IPS-18c (cell line): ENCODE results near the gene ELMO1.

Experiments
- H3K4me3 ChIP-seq: 2 replicates; pipeline ENCODE4 v1.7.0; 2013; ENCODE audit warnings: low read depth, mild to moderate bottlenecking, low read length, moderate library complexity; ENCODE audit not compliant: insufficient read depth
- H3K9me3 ChIP-seq: one replicate; pipeline ENCODE4 v1.6.1; 2013; ENCODE audit warnings: mild to moderate bottlenecking, low read length, moderate library complexity; ENCODE audit not compliant: control insufficient read depth, insufficient read depth

Gene ELMO1

DNA sequence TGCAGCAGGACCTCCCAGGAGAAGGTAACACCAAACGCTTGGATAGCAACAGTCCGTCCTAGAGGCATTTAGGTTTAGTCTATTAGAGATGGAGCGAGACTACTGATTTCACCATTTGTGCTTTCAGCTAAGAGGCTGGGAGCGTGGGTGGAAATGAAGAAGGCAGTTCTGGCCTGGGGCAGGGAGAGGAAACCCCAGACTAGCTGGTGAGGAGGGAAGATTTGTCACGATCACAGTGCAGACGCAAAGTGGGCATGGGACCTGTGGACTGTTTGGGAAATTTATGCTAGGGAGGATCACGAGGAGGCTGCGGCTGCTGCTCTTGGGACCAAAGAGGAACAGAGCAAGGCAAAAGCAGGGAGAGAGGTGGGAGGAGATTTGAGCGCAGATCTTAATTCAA is 594.0 kb downstream of the ELMO1 start:
- no peaks in the 10 kb centered on the region for H3K9me3 ChIP-seq

GRCh38 chr7:36852931-36853330 is 595.7 kb downstream of the ELMO1 start:
- H3K4me3 ChIP-seq = no peak overlapping the region
- H3K9me3 ChIP-seq = no peaks in the 10 kb centered on the region

More for the DNA sequence above, 594.0 kb downstream of the ELMO1 start:
- H3K4me3 ChIP-seq = no peak overlapping the region

DNA sequence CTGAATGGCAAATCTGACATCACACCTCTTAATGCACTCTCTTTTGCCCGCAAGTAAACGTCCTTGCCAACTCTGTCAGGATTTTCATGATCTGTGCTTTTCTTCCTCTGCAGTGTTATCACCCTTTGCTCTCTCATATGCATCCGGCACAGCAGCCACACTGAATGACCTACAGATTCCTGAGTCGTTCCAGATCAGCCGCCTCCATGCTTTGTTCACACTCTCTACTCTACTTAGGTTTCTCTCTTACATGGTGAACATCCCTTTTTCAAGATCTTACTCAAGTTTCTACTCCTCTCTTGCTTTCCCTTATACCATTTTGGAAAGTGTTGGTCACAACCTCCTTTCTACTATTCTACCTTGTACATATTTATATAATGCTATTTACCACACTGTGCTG is 596.6 kb downstream of the ELMO1 start:
- Histone ChIP-seq H3K9me3 (no peaks in the 10 kb centered on the region), H3K4me3 (no peak overlapping the region)

DNA sequence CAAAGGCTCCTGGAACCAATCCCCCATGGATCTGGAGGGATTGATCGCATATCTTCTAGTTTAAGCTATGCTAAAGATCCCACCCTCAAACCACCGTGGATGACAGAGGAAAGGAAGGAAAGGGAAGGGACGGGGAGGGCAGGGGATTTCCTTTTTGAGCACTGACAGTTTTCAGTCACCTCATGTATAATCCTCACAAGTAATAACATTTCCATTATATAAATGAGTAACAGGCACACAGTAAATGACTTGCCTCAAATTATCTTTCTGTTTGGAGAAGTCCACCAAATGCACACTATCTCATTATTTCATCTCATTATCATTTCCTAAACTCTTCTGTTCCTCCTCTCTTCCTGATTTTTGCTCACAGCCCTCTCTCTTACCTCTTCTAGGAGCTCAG is 597.3 kb downstream of the ELMO1 start:
- H3K9me3 ChIP-seq = no peaks in the 10 kb centered on the region
- no peak overlapping the region for H3K4me3 ChIP-seq

DNA sequence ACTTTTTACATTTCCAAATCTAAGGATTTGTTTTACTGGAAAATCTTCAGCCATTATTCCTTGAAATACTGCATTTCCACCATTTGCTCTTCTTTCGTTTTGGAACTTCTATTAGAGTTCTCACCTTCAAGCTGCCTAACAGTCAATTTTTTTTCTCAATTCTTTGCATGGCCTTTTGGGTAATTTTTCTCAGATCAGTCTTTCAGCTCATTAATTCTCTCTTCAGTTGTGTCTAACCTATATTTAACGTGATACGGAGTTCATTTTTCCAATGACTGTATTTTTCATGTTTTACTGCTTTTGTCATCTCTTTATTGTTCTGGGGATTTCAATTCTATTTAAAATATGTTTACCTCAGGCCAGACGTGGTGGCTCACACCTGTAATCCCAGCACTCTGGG is 600.7 kb downstream of the ELMO1 start:
- no peak overlapping the region for H3K4me3 ChIP-seq

DNA sequence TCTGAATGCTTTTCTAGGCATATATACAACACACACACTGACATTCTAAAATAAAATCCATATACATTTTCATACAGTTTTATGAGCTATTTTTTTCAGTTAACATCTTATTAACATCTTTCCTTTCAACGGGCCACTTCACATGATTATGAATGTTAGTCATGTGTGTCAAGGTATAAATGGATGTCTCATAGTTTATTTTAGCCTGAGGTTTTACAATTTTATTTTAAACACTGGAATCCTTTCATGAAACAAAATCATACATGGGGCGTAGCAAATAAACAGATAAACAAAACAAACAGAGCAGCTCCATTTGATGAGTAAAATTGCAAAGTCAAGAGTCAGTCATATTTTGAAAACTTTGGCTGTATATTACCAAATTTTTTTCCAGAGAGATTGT is 604.3 kb downstream of the ELMO1 start:
- Histone ChIP-seq H3K9me3 (no peaks in the 10 kb centered on the region), H3K4me3 (no peak overlapping the region)

More for the DNA sequence above, 600.7 kb downstream of the ELMO1 start:
- H3K9me3 ChIP-seq = no peaks in the 10 kb centered on the region

GRCh38 chr7:36840904-36841303 is 607.8 kb downstream of the ELMO1 start:
- Histone ChIP-seq H3K9me3 (no peaks in the 10 kb centered on the region), H3K4me3 (no peak overlapping the region)

DNA sequence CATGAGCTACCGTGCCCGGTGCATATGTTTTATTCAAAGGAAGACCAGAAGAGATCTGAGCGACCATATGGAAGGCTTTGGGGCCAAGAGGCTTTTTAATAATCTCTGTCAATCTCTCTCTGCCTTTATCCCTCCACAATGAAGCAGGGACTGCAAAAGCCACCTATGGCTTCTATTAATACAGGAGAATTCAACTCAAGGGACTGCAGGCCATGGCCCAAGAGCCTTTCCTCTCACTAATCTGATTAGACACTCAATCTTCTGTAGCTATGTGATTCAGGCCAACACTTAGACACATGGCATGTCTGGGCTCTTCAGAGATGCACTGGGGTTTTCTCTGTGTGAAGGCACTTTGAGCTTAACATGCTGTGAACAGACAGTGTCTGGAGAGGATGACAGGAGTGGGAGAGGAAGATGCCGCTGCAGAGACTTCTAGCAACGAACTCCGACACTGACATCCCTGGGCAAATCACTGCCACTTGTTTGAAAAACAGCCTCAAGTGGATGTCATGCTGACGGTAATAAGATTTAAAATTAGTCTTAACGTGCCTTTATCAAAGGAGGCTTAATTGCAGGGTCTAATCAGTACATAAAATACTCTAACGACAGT is 609.9 kb downstream of the ELMO1 start:
- H3K9me3 ChIP-seq = no peaks in the 10 kb centered on the region
- no peak overlapping the region for H3K4me3 ChIP-seq

- H3K4me3 ChIP-seq = no peak overlapping the region
Observed at GRCh38 chr7:36831049-36831448, 617.6 kb downstream of the ELMO1 start.

GRCh38 chr7:36827726-36828703 is 620.6 kb downstream of the ELMO1 start:
- Histone ChIP-seq H3K9me3 (no peaks in the 10 kb centered on the region), H3K4me3 (no peak overlapping the region)

More at GRCh38 chr7:36831049-36831448, 617.6 kb downstream of the ELMO1 start:
- no peaks in the 10 kb centered on the region for H3K9me3 ChIP-seq

DNA sequence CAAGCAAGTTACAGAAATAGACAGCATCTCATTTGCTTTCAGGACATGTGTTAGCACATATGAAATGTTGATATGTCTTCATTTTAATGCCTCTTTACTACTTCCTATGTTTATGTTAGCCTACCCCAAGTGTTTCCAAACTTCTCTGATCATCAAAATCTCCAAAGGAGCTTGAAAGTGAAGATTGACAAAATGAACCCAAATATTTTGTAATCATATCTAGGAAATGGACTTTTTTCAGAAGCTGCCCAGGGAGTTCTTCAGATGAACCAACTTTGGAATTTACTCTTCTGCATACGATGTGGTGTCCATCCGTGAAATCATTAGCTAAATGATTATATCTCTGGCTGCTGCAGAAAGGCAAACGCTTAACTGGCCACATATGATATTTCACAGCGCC is 623.2 kb downstream of the ELMO1 start:
- H3K9me3 ChIP-seq = no peaks in the 10 kb centered on the region
- H3K4me3 ChIP-seq = no peak overlapping the region

DNA sequence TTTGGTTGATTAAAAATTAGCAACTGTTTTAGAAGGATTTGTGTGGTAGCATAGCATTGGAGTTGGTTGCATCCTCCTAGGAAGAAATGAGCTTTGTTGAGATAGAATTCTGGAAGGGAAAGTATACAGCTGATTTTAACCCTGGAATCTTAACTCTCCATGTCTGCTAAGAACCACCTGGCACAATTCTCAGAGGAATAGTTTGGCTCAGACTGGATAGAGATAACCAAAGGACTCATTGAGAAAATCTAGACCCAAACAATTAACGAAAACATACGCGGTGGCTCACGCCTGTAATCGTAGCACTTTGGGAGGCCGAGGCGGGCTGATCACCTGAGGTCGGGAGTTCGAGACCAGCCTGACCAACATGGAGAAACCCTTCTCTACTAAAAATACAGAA is 625.3 kb downstream of the ELMO1 start:
- no peaks in the 10 kb centered on the region for H3K9me3 ChIP-seq
- no peak overlapping the region for H3K4me3 ChIP-seq

- no peaks in the 10 kb centered on the region for H3K9me3 ChIP-seq
- no peak overlapping the region for H3K4me3 ChIP-seq
Observed at GRCh38 chr7:36821617-36822016, 627.0 kb downstream of the ELMO1 start.

DNA sequence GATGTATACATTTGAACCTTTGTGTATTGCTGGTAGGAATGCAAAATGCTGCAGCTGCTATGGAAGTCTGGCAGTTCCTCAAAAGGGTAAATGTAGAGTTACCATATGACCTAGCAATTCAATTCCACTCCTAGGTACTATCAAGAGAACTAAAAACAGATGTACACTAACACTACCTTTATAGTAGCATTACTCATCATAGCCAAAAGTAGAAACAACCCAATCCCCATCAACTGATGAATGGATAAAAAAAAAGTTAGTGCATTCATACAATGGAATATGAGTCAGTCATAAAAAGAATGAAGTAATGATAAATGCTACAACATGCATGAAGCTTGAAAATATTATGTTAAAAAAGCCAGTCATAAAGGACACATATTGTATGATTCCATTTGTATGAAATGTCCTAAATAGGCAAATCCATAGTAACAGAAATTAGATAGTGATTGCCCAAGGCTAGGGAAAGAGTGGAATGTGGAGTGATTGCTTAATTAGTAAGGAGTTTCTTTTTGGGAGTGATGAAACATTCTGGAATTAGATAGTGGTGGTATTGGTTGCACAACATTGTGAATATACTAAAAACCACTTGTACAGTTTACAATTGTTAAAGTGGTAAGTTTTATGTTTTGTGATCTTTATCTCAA is 628.0 kb downstream of the ELMO1 start:
- H3K4me3 ChIP-seq = no peak overlapping the region

DNA sequence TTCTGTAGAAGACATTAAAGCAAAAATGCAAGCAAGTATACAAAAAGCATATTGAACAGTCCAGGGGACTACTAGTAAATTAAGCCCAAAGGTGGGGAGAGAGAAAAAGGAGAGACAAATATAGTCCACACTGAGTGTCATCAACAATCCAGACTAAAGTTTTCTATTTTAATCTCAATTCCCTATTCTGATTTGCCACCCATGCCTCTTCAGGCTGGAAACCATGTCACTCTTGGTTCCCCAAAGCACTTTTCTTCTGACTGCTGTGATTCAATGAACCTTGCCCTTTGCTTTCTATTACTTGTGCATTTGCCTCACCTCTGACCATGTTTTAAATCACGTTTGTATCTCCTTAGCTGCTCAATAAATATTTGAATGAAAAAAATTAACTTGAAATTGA is 629.0 kb downstream of the ELMO1 start:
- H3K4me3 ChIP-seq = no peak overlapping the region
- no peaks in the 10 kb centered on the region for H3K9me3 ChIP-seq

More for the DNA sequence above, 628.0 kb downstream of the ELMO1 start:
- H3K9me3 ChIP-seq = no peaks in the 10 kb centered on the region

GRCh38 chr7:36814311-36814710 is 634.4 kb downstream of the ELMO1 start:
- Histone ChIP-seq H3K9me3 (no peaks in the 10 kb centered on the region), H3K4me3 (no peak overlapping the region)

DNA sequence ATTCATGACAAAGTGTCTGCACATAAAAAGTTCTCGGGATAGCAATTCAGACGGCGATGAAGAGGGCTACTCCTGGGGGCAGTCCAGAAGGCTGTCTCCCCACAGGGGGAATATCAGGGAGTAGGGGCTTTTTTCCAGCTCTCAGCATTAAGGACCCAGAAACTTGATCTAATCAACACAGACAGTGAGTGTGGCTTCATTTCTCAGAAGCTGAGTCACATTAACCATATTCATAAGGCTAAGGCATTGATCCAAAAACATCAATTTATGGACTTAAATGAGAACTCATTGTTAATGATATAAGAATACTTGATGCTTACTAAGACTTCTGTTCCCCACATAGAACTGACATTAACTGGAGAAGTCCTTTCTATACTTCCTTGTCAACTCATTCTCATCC is 636.9 kb downstream of the ELMO1 start:
- H3K9me3 ChIP-seq = no peaks in the 10 kb centered on the region
- no peak overlapping the region for H3K4me3 ChIP-seq

DNA sequence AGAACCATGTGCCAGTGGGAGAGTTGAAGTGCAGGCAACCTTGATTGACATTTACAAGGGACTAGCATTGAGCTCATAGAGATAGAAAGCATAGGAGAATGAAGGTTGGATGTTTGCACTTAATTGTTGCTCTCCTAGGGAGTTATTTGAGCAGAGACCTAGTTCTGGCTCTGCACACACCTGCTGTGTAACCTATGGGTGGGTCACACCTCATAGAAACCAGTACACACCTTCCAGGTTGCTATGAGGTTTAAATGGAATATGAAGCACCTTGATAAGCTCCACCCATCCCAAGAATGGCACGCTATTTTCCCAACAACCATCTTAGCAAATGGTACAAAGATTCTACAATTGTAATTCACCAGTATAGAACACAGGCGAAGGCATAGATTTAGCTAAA is 638.2 kb downstream of the ELMO1 start:
- Histone ChIP-seq H3K9me3 (no peaks in the 10 kb centered on the region), H3K4me3 (no peak overlapping the region)
